GM18517 (cell line): ENCODE measurements around the gene S100A6.
"Not testable (repeated sequence)": the region's sequence is repeated elsewhere in the genome, so short reads cannot be mapped to it uniquely, and the experiment has no call there.

Source experiments
- ATAC-seq: cut with Tn5 transposase; IDR thresholded peaks from one replicate; pipeline ENCODE4 v1.9.1; 2021; ENCODE audit warnings: mild to moderate bottlenecking, moderate library complexity; ENCODE audit not compliant: unreplicated experiment

The S100A6 gene

DNA sequence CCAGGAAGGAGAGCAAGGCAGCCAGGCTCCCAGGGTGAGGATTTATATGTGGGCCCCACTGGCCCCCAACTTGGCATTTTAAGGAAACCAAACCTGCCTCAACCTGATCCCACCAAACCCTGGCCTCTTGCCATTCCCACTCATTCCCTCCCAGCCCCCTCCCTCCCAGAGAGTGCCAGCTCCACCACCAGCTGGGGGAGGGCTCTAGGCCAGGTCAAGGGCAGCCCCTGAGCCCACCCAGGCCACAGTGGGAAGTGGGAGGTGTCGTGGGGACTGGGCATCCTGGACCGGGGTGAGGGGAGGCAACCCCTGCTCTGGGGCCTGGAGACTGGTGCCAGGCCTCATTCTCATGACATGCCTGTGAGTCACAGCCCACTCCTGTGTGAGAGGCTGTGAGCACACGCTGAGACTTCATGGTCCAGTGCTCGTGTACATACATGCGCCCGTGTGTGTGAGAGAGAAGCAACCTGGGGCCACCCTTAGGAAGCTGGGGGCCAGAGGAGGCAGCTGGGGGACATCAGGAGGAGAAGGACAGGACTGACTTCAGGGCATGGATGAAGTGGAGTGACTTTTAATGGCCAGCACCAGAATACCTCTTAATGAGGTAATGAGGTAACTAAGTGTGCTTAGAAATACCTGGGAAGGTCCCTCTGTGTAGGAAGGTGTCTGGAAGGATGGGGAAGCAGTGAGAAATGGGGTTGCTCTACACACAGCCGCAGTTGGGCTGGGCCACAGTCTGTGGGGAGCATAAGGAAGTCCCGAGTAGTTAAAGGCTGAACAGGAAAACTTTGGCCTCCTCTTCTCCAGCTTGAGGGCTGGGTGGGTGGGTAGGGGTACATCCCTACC is 30.0 kb upstream of the S100A6 start, which contains the start of gene S100A2:
Gene S100A2, minus strand, starts transcription at position 316 of the 846 bp plus-strand sequence. CDS start 1,967 bp downstream, outside the sequence.
- ATAC-seq, result no peak

DNA sequence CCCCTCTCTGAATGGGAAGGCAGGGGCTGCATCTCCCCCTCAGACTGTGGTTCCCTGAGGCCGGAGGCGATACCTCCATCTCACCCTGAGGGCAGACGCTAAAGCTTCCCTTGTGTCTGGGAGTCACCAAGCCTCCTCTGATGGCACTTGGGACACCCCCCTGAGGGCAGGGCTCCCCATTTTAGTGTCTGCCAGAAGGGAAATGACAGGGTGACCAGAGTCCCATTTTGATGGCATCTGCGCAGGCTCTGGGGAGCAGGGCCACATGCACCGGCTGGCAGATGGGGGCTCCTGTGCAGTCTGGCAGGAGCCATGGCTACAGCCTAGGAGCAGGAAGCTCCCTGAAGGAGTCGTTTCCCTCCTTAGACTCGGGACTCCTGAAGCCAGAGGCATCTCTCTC is 28.2 kb upstream of the S100A6 start:
- ATAC-seq, result no peak

DNA sequence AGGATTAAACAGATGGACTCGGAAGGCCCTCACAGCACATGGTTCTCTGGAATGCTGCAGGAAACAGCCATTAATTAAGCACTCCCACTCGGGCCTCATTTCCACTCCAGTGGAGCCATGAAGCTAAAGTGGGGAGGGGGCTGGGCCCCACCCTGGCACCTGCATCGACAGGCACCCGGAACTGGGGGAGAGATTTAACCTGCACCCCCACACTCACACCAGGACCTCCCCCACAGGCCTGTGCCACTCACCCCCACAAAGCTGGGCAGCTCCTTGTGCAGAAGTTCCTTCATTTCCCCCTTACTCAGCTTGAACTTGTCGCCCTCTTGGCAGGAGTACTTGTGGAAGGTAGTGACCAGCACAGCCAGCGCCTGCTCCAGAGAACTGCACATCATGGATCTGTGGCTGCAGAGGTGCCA is 27.7 kb upstream of the S100A6 start:
- ATAC-seq, result no peak

- ATAC-seq, result not testable (repeated sequence)
Measured at GRCh38 chr1:153562021-153562420, 26.2 kb upstream of the S100A6 start.

DNA sequence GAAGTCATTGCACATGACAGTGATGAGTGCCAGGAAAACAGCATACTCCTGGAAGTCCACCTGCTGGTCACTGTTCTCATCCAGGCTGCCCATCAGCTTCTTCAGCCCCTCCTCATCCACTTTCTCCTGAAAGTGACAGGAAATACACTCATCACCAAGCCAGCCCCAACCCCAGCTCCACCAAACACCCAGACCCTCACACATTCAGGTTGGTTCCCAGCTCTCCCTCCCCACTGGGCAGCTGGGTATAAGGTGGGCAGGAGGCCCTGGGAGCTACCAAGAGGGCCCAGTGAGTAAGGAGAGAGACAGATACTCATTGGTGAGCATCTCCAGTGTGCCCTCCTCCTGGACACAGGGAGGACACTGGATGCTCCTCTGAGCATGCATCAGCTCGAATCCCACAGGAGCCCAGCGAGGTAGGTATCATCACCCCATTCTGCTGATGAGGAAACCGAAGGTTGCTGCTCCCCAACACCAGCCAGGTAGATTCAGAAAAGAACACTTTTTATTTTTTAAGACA is 25.7 kb upstream of the S100A6 start:
- no peak for ATAC-seq

GRCh38 chr1:153560771-153561465 is 25.1 kb upstream of the S100A6 start:
- no peak for ATAC-seq

DNA sequence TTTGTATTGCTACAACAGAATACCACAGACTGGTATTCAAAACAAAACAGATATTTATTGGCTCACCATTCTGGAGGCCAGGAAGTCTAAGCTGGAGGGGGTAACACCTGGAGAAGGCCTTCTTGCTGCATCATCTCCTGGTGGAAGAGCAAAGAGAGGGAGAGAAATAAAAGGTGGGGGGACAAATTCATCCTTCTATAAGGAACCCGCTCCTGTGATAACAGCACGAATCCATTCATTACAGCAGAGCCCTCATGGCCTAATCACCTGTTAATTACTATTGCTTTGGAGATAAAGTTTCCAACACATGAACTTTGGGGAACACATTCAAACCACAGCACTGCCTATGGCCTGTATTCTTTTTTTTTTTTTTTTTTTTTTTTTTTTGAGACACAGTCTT is 24.4 kb upstream of the S100A6 start:
- ATAC-seq, result no peak

DNA sequence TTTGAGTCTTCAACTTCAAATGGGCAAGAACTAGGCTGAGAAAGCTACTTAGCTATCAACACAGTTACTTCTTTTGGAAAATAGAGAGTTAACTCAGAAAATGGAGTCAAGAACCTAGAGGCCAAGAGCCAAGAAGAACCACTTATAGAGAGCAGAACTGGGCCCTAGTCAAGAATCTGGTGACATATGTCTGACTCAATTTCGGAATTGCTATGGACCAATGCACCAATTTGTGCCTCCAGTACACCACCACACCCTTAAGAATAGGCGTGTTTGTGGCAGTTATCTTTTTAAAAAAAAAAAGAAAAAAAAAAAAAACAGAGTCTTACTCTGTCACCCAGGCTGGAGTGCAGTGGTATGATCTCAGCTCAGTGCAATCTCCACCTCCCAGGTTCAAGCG is 22.1 kb upstream of the S100A6 start:
- ATAC-seq, result no peak

DNA sequence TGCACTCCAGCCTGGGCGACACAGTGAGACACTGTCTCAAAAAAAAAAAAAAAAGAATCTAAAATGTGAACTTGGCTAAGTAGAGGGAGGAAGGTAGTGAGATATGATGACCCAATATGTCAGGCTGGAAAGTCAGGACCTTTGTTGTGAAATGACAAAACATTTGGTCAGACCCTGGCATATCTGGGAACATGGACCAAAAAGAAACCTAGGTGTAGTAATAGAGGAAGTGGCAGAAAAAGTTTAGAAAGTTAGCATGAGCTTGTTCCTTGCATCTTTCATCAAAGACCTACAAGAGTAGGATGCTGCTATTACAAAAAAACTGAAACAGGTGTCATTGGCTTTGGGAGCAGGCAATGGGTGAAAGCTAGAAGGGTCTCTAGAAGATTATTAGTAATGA is 20.6 kb upstream of the S100A6 start:
- no peak for ATAC-seq

DNA sequence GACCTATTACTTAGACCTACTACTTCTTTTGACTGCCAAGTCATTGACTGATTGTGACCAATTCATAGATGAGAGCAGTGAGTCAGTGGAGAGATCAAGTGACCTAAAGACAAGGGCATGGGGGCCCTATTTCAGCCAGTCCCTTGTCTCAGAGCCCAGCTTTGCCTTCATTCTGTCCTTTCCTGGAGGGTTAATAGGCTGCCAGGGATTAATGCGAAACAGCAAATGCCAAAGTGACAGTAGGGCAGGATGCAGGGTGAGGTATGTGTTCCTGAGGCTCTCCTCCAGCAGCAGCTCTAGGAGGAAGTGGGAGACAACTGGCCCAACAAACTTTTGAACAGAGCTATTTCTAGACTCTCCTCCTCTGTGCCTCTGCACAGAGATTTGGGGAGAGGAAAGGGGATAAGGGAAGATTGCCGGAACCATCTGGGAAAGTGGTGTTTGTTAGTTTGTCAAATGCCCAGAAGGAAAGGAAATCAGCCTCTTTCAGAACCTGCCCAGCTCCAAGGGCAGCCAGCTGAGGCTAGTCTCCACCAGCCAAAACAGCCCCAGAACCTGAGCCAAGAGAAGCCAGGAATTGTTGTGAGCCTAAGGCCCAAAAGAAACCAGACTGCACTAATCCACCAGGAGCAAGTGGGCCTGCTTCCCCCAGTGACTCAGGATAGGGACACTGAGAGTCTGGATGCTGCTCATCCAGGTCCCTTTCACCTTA is 18.2 kb upstream of the S100A6 start:
- ATAC-seq, result no peak

DNA sequence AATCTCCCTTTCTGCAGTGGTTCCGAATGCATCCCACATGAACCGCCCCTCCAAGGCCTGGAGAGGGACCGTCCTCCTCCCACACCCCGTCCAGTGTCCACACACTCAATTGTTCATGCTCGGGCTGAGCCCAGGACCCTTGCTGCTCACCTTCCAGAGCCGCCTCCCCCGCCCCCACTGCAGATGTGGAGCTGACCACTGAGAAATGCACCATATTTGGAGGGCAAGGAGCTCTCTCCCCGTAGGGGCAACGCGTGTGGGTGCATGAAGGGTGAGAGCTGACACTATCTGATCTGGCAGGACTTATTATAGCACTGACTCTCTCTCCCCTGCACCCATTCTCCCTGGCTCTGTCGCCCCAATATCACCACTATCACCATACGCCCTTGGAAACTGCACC is 17.3 kb upstream of the S100A6 start:
- ATAC-seq, result no peak

GRCh38 chr1:153552335-153552734 is 16.5 kb upstream of the S100A6 start:
- no peak for ATAC-seq

DNA sequence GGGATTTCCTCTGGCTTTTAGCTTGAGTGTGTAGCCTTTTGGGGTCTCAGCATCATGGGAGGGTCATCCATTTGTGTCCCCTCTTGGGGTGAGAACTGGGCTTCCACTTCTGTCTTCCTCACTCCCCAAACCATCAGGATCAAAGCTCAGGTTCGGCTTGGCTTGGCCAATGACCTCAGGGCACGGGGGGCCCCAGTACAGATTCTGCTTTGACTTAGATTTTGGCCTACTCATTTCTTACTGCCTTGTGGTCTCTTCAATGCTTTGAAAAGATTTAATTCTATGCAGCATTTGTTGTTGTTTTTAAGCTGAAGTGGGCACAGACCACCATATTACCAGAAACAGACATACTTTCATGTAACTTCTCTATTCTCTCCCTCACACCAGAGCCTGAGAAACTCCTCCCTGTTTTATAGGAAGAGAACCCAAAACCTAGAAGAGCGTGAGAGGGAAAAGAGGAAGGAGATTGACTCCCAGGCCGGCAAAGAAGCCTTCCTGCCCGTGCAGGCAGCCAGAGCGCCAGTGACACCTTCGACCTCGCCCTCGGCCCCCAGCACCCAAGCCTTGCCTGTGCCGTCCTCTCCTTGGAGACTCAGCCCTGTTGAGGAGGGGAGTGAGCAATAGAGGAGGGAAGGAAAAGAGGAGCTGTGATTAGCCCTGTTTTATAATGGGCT is 15.2 kb upstream of the S100A6 start:
- no peak for ATAC-seq

- ATAC-seq, result no peak
Measured at GRCh38 chr1:153550398-153550758, 14.6 kb upstream of the S100A6 start.

- ATAC-seq, result no peak
Measured at GRCh38 chr1:153549741-153550397, 14.1 kb upstream of the S100A6 start.

DNA sequence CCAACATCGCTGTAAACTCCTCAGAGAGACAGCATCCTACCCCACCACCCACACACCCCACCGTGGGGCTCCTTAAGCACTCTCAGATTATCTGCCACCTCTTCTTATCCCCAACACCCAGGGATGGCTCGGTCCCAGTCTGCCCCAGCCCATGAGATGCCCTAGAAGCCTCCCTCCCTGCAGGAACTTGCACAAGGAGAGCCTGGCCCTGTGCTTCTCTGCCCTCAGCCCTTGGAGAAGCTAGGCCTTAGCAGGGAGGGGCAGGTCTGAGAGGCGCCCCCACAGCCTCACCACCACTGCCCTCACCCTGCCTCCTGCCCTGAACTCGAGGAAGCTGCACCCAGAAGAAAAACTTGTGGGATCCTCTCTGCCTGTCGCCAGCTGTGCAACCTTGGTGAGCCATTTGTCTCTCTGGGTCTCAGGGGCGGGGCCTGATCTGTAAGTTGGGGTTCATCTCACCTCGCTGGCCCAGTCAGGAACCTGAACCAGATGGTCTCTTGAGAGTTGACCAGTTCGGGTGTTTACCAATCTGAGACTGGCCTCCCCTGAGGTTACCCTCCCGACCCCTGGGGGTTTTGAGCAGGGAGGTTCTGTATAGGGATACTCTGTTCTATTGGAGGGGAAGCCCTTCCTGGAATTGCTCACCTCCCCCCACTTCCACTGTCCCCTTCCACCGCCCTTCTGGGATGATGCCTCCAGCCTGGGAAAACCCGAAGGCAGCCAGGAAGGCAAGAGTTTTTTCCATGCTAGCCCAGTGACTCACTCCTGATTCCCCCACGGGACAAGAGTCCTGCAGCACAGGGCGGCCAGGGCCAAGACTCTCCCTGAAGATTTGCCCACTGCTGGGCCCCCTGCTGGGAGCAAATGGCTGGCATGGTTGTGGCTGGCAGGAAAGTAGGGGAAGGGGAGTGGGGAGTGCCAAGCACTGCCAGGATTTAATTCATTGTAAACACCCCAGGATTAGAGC is 13.2 kb upstream of the S100A6 start, which contains the start of gene S100A3:
Gene S100A3, minus strand, starts transcription at position 537 of the 967 bp plus-strand sequence. CDS start 773 bp downstream, outside the sequence.
- no peak for ATAC-seq

GRCh38 chr1:153547560-153548551 is 12.1 kb upstream of the S100A6 start:
- no peak for ATAC-seq
